ENCODE data around the gene DOCK9.
A peak's percentile ranks its signal among the peaks of the same experiment; 100 is the strongest.

DOCK9 gene

DNA sequence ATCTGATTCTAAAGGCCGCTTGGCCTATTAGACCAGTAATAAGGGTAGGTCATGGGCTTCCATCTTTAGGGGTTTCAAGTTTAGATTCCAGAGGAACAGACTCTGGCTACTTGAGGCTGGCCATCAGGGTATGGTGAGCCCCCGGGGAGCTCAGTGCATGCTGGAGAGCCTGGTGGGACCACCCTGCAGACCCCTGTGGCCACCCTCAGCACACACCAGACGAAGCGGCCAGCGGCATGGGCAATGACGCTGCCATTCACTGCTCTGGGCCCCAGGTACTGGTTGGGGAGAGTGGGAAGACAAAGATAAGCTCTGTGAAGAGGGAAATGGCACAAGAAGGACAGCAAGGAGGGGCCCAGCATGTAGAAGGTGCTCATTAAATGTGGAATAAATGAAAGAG is 126.6 kb downstream of the DOCK9 start:
- no peak for DNase-seq (ENCODE audit: low spot score)

DNA sequence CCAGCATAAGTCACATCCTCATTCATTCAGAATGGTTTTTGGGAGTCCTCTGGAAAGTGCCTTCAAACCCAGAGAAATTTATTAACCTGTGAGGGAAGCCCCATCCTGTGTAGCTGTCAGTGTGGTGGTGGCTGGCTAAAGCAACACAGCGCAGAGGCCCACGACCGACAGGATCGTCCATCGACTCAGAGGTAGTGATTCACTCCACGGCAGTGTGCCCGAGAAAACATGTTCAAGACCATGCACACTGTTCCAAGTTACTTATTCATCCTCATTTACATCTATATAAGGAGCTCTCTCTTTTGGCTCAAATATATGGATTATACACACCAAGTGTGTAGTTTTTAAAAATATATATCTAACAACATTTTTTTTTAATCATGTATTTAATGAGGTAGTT is 129.1 kb downstream of the DOCK9 start:
- no peak for DNase-seq (ENCODE audit: low spot score)

DNA sequence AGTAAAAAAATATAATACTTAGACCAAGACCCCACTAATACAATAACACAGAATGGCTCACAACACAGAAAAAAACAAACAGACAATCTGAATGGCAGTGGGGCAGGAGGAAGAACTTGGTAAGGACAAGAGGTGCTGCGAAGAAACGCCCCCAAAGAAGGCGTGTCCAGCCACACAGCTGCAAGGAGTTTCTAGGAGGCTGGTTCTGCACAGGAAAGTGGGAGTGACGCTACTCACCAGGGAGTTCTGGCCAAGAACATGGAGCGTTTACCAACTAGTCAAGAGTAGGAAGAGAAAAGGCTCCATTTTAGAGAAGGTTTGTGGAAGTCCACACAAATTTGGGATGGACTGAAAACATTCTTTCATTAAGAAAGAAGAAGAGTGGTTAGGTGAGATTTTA is 130.1 kb downstream of the DOCK9 start:
- no peak for DNase-seq (ENCODE audit: low spot score)

DNA sequence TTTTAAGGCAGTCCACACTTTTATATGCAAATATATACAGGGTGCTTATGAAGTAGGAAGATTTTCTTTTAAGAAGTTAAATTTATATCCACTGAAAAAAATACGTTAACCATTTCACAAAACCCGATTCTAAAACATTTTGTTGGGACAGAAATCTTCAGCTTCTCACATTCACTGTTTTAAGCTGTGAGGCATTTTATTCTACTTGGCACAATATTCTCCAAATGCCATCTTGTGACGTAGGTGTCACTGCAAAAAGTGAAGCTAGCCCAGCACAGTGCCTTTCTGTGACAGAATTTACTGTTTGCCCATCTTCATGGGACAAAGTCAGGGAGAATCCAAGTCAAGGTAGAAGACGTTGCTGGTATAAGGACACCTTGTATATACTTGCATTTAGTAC is 130.9 kb downstream of the DOCK9 start:
- no peak for DNase-seq (ENCODE audit: low spot score)

DNA sequence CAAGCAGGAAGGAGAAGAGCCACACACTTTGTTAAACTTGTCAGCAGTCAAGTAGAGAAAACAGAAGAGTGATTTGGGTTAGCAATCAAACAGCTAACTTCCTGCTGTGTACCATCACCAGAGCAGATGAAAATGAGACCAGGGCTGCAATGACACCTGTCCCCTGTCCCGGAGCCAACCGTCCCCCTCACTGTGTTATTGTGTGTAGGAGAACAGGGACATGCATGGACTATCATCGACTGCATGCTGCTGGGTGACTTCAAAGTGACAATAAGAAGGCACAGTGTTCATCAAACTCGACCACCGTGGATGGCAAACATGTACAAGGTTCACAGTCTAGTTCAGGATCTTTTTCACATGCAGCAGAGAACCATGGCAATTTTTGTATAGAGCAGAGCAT is 131.3 kb downstream of the DOCK9 start:
- no peak for DNase-seq (ENCODE audit: low spot score)

DNA sequence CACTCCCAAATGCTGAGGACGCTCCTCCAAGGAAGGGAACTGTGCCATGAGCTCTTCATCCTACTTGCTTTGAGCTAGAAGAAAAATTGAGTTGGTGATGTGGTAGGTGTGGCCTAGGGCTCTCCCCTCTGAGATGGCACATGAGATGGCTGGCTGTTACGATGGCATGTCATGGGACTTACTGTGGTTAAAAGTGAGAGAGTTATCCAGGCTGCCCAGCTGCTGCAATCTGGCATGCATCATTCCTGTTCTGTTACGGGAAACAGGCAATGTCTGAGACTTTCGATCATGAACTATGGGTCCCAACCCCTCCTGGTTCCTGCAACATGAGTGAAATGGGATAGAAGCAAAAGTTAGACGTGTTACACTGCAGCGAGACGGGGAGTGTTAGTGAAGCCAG is 132.1 kb downstream of the DOCK9 start:
- DNase-seq (ENCODE audit: low spot score): no peak

DNA sequence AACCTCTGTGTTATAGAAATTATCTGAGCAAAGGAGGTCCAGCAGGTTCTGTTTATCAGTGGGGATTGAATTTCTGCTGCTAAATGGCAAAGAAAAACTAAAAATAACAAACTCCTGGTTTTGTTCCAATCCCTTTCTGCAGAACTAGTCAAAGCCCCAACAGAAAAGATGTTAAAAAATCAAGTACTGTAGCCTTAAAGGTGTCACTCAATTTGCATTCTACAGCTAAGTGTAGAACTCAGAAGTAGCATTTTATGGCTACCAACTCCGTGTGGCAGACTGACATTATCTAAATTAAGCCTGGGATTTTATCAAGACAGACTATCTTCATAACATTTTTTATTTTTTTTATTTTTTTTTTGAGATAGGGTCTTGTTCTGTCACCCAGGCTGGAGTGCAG is 133.8 kb downstream of the DOCK9 start:
- DNase-seq (ENCODE audit: low spot score): no peak

DNA sequence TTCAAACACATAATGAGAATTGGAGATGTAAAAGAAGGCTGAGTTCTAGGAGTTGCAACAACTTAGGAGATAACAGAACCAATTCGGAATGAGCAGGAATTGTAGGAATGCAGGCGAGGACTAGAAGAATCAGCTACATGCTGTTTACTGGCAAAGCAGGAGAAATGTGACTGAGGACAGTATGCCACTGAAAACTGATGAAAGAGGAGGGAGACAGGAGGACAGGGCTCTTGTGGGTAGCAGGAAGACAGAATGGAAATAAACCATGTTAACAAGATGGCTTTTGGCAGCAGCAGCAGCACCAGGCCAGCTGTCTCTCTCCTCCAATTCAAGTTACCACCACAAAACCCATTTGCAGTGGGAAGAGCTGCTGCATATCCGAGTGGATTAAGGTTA is 134.4 kb downstream of the DOCK9 start:
- no peak for DNase-seq (ENCODE audit: low spot score)

DNA sequence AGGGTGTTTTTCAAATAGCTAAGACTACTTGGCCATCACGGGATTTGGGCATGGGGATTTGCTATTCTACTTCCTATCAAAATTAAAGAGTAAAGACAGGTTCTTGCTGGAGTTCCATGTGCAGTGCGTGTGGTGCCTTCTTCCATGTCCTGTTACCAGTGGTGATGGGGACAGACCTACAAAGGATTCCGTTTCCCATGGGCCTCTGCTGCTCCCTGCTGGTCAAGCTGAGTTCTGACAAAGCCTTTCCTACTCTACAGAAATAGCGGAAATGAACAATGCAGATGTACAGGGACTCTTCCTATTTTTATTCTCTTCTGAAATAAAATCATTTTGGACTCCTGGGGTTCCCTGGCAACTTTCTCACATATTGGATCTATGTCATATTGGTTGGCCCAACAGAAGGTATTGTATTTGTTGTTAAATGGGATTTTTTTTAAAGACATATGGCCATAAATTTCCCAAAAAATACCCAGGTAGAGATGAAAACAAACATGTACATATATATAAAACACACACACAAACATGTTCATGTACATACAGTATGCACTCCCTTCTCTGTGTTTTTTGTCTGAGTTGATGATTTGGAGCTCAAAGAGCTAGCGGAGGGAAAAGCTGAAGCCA is 134.9 kb downstream of the DOCK9 start:
- DNase-seq (ENCODE audit: low spot score): peak; percentile 79

DNA sequence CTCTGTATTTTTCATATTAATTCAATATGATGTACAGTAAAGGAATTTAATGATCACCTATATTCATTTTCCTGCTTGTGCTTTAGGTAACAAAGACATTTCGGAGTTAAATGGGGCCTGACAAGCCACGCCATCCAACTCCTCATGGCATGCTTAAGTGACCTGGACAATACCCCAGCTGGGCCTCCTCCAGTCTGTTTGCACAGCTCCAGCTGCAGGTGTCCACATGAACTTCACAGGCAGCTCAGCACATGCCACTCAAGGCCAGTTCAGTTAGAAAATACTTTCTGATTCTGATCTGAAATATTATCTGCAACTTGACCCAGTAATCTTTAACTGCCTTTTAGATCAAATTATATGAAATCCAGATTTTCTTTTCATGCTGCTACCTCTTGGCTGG is 135.8 kb downstream of the DOCK9 start:
- no peak for DNase-seq (ENCODE audit: low spot score)

DNA sequence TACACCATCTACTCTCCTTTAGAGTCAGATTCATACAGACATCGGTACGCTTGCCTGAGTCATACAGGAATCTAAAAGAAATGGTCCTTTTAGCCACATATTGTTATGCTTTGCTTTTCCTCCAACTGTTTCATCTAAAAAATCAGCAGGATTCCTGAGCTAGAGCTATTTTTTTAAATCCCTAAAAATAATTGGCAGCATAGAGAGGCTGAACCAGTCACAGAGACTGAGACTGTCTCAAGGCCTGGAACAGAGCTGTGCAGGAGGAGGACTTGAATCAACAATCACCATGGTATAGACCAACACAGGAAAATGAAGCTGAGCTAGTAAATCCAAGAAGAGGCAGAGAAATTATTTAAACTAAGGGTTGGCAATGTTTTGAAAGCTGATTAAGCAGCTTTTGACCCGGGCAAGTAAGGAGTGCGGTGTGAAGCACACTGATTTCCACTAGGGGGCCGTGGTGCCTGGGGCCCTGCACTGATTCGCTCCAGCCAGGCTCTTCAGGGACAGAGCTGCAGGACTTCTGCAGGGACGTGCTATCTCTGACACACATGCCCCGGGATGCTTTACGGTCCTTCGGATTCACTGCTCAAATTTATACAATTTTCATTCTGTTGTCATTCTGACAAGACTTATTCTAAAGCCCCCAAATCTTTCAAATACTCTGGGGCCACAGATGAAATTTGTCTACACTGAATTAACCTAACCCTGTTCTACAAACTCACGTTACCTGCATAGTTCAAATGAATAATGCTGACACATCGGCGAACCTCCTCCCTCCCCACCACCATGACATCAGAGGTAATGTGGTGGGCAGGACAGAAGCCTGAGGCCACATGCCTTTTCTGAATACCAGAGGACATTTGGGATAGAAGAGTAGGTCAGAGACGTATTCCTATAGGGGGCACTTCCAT is 137.8 kb downstream of the DOCK9 start:
- DNase-seq (ENCODE audit: low spot score): peak; percentile 71

DNA sequence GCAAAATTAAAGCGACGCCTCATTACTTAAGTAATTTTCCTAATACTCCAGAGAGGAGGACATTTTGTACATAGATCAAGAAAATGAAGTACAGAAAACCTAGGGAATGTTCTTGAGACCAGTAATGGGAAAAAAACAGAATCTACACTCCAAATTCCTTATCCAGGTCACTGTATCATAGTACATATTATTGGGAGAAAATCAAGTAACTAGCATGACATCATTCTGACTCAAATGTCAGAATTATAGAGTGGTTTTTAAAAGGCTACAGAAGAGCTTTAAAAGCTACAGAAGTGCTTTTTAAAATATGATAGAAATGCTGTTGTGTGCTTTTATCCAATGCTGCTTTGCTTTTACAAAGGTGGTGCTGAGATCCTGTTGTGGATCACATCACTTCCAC is 139.1 kb downstream of the DOCK9 start:
- DNase-seq (ENCODE audit: low spot score): no peak

DNA sequence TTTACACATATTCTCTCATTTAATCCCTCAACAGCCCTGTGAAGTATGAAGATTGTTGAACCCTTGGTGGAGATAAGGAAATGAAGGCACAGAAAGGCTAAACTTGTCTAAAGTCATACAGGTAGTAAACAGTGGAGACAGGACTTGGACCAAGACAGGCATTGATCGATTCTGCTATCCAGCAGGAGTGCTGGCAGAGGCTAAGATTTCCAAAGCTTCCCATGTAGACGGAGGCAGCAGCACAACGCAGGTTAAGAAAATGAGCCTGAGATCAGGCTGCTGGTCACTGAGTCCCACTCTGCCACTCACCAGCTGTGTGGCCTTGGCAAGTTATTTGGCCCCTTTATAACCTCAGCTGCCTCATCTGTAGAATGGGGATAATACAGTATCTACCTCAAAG is 140.0 kb downstream of the DOCK9 start:
- no peak for DNase-seq (ENCODE audit: low spot score)

DNA sequence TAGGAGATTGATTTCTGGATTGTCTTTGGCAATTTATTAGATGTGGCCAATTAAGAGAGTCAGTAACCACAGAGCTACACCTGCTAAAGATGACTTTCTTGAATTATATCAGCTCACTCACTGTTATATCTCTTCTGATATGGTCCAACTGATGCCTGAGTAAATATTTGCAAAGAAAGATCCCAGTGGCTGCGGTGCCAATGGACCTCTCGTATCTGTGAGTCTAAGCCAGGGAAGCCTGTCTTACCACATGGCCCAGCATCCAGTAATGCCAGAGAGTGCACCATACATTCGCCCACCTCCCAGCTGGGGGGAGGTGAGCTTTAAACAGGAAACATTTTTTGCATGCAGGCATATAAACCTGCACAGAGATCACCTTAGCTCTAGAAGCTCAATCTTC is 142.7 kb downstream of the DOCK9 start:
- DNase-seq (ENCODE audit: low spot score): no peak

DNA sequence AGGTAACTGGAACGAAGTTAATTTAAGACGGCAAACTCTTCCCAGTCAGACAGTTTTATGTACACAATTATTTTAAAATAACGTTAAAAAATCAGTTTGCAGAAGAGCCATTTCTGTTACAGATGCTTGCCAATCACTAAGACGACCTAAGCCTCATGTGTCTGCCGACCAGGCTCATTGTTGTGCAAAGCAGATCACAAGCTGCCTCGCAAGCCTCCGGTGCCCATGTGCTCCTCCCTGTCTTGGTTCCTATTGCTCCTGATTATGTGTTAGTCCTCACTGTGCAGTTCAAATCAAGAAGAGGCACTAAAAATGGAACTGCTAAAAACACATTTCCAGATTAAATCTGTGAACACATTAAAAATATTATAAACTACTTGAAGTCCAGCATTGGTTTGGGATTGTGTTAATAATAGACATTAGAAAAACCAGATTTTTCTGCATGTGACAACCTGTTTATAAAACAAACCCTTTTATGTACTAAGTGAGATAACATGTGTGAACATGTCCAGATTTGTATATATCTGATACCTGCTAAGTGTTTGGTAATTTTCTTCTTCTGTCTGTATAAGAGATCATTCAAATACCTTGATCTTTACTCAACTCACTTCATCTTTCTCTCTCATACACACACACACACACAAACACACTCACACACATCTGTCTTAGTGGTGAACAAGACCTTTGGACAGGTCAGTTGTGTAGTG is 143.5 kb downstream of the DOCK9 start:
- no peak for DNase-seq (ENCODE audit: low spot score)

DNA sequence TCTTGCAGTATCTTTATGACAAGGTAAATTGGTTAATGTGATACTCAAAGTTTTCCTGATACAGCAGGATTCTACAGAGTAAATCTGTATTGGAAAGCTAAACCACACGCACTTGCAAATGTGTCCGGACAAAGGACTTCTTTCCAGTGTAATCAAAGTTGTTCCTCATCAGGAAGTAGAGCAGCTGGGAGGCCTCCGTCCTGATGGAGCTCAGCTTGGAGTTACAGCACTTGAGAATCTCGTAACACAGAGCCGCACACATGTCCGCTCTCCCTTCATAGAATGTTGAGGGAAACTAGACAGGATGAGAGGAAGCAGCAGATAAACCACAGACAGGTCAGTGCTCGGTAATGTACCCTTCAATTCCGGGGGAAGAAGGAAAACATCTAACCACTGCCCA is 146.6 kb downstream of the DOCK9 start:
- no peak for DNase-seq (ENCODE audit: low spot score)

DNA sequence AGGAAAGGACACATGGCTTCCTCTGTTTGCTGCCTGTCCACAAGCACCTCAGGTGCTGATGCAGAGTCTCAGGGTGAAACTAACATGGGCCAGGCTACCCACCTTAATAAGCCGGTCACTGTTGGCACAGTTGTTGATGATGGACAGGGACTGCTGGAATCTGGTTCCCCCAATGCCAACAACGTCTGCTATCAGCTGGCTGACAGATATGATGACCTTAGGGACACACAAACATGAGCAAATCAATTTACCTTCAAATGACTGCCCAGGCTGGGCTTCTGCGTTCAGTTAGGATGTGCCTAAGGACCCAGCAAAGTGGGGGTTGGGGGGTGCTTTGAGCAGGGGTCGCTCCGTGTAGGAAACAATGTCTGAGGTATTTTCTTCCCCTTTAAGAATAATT is 148.3 kb downstream of the DOCK9 start:
- DNase-seq (ENCODE audit: low spot score): no peak

DNA sequence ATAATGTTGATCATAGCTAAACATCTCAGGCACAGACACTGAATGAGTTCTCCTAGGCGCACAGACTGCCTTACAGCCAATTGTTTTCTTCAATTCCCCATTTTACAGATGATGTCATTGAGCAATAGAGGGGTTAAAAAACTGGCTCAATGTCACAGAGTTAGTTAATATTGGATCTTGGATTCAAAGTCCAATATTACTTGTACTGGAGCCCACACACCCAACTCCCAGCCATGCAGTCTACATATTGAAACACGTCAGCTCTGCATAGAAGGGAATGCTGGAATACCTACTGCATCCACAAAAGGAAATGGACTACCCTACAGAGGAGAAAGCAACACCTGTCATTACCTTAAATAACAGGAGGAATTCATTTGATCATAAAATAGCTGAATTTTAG is 149.2 kb downstream of the DOCK9 start:
- DNase-seq (ENCODE audit: low spot score): no peak

DNA sequence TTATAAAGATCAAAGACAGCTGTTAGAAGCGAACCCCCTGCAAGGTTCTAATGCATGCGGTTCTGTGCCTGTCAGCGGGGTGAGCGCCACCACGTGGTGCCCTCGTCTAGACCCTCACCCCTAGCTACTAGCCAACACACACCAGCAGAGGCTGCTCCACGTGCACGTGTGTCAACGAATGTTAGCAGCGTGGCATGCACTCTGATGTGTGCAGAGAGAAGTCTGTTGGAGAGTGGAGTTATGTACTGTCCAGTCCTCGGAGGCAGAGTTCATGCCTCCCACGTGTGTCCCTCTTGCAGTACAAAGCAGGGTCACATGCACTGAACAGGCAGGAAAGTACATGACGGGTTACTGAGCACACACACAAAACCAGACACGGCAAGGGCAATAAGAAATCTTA is 150.4 kb downstream of the DOCK9 start:
- no peak for DNase-seq (ENCODE audit: low spot score)

DNA sequence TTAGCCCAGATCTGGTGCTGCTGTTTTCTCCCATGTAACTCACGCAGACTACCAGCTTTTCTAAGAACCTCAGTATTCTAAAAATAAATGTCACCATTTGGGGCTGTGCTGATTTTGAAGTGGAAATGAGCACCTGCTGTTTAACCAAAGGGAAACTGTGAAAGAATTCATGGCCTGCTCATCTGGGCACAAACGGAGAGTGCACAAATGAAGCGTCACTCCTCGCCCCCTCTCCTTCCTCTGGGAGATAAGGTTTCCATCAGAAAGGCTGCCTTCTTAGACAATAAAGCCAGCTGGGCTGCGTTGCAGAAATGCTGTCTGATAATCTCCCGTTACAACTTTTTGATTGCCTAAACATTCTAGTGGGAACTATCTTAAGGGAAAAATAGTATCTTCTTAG is 151.7 kb downstream of the DOCK9 start:
- DNase-seq (ENCODE audit: low spot score): no peak

DNA sequence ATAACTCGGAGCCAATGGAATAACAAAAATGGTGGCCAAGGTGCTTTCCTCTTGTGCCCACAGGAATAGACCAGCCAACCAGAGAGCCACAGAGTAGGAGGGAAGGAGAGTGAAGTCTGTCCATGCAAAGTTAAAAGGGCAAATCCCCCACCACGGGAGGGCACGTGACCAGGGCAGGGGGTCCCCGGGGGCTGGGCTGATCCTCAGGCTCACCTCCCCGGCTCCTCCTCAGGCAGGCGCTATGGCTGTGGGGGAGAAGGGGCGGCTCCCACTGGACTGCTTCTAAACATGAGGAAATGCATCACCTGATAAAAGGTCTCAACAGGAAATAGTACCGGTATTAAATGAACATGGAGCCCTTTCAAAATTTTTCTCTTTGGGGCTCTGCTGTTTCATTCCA is 152.2 kb downstream of the DOCK9 start:
- DNase-seq (ENCODE audit: low spot score): no peak

DNA sequence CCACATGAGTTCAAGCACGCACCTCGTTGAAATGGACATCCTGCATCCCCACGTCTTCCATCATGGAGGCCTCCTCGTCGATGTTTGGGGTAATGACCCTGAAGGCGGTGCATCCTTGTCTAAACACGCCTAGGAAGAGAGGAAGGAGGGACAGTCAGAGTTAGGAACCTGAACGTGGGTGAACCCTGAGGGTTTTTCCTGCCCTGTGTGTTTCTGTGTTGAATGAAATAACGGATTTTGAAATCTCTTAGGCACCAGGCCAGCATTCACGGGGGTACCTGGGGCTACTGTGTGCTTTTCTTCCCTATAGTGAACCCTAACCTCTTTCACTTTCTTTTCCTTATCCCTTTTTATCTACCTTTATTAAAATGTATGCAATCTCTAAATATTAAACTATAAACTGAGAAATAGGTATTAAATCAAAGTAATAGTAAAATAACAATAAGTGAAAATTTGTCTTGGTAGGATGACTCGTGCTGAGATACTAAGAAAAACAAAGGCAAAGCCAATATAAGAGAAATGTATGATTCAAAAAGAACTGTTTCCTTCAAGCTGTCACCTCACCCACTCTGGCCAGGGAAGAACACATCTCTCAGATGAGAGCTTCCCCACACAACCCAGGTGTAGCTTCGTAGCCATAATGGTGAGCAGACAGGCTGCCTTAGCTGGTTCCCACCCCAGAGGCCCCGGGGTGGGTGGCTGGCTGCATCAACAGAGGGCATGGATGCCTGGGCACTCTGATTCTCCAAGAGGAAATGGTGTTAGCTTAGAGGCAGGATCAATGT is 153.3 kb downstream of the DOCK9 start:
- no peak for DNase-seq (ENCODE audit: low spot score)
